Measurements from ENCODE around the gene PAX7.

Gene PAX7

GRCh38 chr1:18670868-18671225 is 40.2 kb downstream of the PAX7 start:
- Histone ChIP-seq H3K36me3 (no peaks in the 10 kb centered on the region), H3K4me1 (no peaks in the 10 kb centered on the region), H3K27me3 (peaks cover 0 to 77% of the 10 kb centered on the region in 2 donors), H3K27ac (no peak overlapping the region), H3K9me3 (no peaks in the 10 kb centered on the region), H3K4me3 (no peak overlapping the region)
- no peak for DNase-seq
- intact Hi-C loops (cut with DNase I; ENCODE audit: low total_unique reads): no loop called here
- TF ChIP-seq CTCF (IDR thresholded peaks at IDR 0.05): no peak

DNA sequence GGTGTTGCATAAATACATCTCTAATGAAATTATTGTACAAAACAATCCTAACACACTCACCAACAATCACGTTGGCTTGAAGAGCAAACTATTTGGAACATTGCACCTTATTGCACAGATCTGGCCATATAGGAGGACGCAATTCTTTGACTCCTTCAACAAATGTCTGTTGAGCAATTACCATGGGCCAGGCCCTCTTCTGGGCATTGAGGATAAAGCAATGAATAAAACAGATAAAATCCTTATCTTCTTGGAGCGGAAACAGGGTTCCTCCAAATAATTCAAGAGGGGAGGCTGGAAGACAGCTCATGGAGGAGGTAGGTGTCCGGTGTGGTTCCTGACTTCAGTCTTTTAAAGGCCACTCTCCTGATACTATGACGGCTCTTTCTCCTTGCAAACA is 43.3 kb downstream of the PAX7 start:
- no peak overlapping the region for H3K27ac ChIP-seq
- no peaks in the 10 kb centered on the region for H3K9me3 ChIP-seq
- no peak for TF ChIP-seq CTCF (IDR thresholded peaks at IDR 0.05)
- H3K4me3 ChIP-seq: no peak overlapping the region
- no peak for DNase-seq
- peaks cover 0 to 82% of the 10 kb centered on the region in 2 donors for H3K27me3 ChIP-seq
- no peaks in the 10 kb centered on the region for H3K4me1 ChIP-seq
- intact Hi-C loops (cut with DNase I; ENCODE audit: low total_unique reads): no loop called here
- H3K36me3 ChIP-seq: no peaks in the 10 kb centered on the region

GRCh38 chr1:18676332-18676781 is 45.7 kb downstream of the PAX7 start:
- H3K4me1 ChIP-seq: no peaks in the 10 kb centered on the region
- no peaks in the 10 kb centered on the region for H3K36me3 ChIP-seq
- H3K9me3 ChIP-seq: no peaks in the 10 kb centered on the region
- intact Hi-C loops (cut with DNase I; ENCODE audit: low total_unique reads): no loop called here
- no peak for TF ChIP-seq CTCF (IDR thresholded peaks at IDR 0.05)
- H3K27ac ChIP-seq: no peak overlapping the region
- no peak for DNase-seq
- peaks cover 0 to 77% of the 10 kb centered on the region in 2 donors for H3K27me3 ChIP-seq
- H3K4me3 ChIP-seq: no peak overlapping the region

DNA sequence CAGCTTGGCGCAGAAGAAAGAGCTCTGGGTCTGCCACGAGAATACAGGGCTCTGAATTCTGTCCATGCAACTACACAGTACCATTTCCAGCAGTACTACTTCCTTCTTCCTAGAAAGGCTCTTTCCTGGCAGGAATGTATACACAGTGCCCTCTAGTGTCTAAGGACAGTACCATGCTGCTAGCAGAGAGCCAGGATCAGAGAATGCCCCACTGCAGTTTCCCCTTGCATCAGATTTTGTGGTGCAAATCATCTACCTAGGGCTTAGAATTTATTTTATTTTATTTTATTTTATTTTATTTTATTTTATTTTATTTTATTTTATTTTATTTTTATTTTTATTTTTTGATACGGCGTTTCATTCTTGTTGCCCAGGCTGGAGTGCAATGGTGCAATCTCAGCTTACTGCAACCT is 50.8 kb downstream of the PAX7 start:
- peak in 1 of 2 experiments; percentile 37 for TF ChIP-seq CTCF (IDR thresholded peaks at IDR 0.05)
- Histone ChIP-seq H3K27me3 (peaks cover 0 to 72% of the 10 kb centered on the region in 2 donors), H3K4me1 (no peaks in the 10 kb centered on the region), H3K4me3 (no peak overlapping the region), H3K36me3 (no peaks in the 10 kb centered on the region), H3K27ac (no peak overlapping the region), H3K9me3 (no peaks in the 10 kb centered on the region)
- intact Hi-C loops (cut with DNase I; ENCODE audit: low total_unique reads): no loop called here
- DNase-seq: no peak

DNA sequence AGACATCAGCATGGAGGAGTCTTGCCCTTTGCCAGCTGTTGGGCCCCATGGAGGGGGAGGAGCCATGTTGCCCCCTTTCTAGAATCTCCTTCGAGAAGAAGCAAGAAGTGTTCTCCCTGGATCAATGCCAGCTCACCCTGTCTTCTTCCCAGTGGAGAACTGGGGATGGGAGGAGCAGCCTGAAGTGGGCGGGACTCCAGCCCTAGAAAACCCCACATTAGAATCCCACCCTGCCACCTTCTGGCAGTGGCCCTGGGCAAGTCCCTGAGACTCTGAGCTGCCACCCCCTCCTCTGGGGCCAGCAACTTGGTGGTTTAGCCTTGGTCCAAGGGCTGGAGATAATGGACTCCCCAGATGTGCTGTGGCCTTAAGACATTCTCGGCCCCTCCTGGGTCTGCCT is 51.7 kb downstream of the PAX7 start:
- H3K9me3 ChIP-seq: no peaks in the 10 kb centered on the region
- H3K4me3 ChIP-seq: no peak overlapping the region
- no peak for DNase-seq
- intact Hi-C loops (cut with DNase I; ENCODE audit: low total_unique reads): no loop called here
- no peaks in the 10 kb centered on the region for H3K4me1 ChIP-seq
- no peaks in the 10 kb centered on the region for H3K36me3 ChIP-seq
- no peak for TF ChIP-seq CTCF (IDR thresholded peaks at IDR 0.05)
- peaks cover 0 to 71% of the 10 kb centered on the region in 2 donors for H3K27me3 ChIP-seq
- no peak overlapping the region for H3K27ac ChIP-seq

- H3K27ac ChIP-seq: no peak overlapping the region
- no peaks in the 10 kb centered on the region for H3K4me1 ChIP-seq
- TF ChIP-seq CTCF (IDR thresholded peaks at IDR 0.05): no peak
- DNase-seq: no peak
- peaks cover 0 to 72% of the 10 kb centered on the region in 2 donors for H3K27me3 ChIP-seq
- intact Hi-C loops (cut with DNase I; ENCODE audit: low total_unique reads): no loop called here
- H3K36me3 ChIP-seq: no peaks in the 10 kb centered on the region
- H3K4me3 ChIP-seq: no peak overlapping the region
- no peaks in the 10 kb centered on the region for H3K9me3 ChIP-seq
Observed at GRCh38 chr1:18684303-18684702, 53.7 kb downstream of the PAX7 start.
